Measurements from ENCODE around the gene NDUFV3.
A peak's percentile ranks its signal among the peaks of the same experiment; 100 is the strongest.

Gene NDUFV3

DNA sequence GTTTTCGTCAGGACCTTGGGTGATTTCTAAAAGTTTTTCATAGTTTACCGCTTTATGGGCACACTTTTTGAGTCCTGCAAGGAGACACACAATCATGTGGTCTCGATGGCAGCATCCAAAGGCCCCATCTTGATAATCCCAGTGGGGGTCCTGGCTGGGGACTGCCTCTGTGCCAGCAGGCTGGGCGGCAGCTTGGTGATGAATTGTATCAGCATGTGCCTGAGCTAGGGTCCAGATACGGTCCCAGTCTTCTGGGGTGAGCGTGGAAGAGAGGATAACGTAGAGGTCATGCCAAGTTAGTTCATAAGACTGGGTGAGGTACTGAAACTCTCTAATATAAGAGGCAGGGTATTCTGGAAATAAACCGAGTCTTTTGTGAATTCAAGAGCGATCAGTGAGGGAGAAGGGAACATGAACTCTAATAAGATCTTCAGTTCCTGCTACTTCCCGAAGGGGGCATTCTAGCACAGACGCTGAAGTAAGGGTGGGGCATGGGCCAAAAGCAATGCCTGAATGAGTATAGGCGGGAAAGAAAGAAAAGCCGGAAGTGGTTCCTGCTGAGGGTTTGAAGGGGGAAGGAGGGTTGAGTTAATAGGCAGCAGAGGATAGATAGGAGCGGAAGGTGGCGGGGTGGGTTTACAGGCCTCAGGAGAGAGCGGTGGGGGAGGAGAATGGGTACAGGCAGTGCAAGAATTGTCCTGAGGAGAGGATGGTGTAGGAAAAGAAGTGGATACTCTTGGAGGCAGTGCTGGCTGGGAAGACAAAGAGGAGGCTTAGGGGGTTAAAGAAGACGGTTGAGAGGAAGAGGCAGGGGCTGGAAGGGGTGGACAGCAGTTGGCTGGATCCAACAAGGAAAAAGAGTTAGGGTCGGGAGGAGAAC is 30.7 kb downstream of the NDUFV3 start (continued):
- TF ChIP-seq, protein P1, sequence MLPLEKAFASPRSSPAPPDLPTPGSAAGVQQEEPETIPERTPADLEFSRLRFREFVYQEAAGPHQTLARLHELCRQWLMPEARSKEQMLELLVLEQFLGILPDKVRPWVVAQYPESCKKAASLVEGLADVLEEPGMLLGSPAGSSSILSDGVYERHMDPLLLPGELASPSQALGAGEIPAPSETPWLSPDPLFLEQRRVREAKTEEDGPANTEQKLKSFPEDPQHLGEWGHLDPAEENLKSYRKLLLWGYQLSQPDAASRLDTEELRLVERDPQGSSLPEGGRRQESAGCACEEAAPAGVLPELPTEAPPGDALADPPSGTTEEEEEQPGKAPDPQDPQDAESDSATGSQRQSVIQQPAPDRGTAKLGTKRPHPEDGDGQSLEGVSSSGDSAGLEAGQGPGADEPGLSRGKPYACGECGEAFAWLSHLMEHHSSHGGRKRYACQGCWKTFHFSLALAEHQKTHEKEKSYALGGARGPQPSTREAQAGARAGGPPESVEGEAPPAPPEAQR (tag by site-specific recombination; IDR thresholded peaks at IDR 0.05), result no peak
- TF ChIP-seq ZEB2 (tag by site-specific recombination; IDR thresholded peaks at IDR 0.05) (peak; percentile 76; the same call in 1 of the 2 replicates), ZNF530 (tag by site-specific recombination; IDR thresholded peaks at IDR 0.05; ENCODE audit: low read depth) (no peak), ZNF366 (tag by site-specific recombination; conservative IDR thresholded peaks at IDR 0.05) (peak; percentile 97), MYNN (tag by site-specific recombination; IDR thresholded peaks at IDR 0.05; ENCODE audit: borderline replicate concordance) (no peak), KLF10 (tag by site-specific recombination; IDR thresholded peaks at IDR 0.05) (peak; percentile 66; the same call in 1 of the 2 replicates), ZNF658 (tag by site-specific recombination; IDR thresholded peaks at IDR 0.05) (no peak), ZNF211 (tag by site-specific recombination; IDR thresholded peaks at IDR 0.05; ENCODE audit: low read depth) (no peak), ZNF76 (tag by site-specific recombination; IDR thresholded peaks at IDR 0.05; ENCODE audit: borderline replicate concordance, low read depth) (peak; percentile 57), ZNF747 (tag by site-specific recombination; IDR thresholded peaks at IDR 0.05) (no peak), KLF8 (tag by site-specific recombination; IDR thresholded peaks at IDR 0.05) (peak; percentile 95), ZNF776 (tag by site-specific recombination; IDR thresholded peaks at IDR 0.05; ENCODE audit: borderline replicate concordance) (no peak), ZNF501 (tag by site-specific recombination; IDR thresholded peaks at IDR 0.05) (no peak), ZNF16 (tag by site-specific recombination; IDR thresholded peaks at IDR 0.05; ENCODE audit: low read depth) (no peak), ZNF221 (tag by site-specific recombination; IDR thresholded peaks at IDR 0.05; ENCODE audit: borderline replicate concordance) (no peak), ZNF548 (tag by site-specific recombination; IDR thresholded peaks at IDR 0.05) (no peak), SP3 (tag by site-specific recombination; IDR thresholded peaks at IDR 0.05) (peak; percentile 73), SCRT1 (tag by site-specific recombination; IDR thresholded peaks at IDR 0.05; ENCODE audit: borderline replicate concordance) (no peak), YY2 (tag by site-specific recombination; IDR thresholded peaks at IDR 0.05) (no peak), ZNF202 (tag by site-specific recombination; IDR thresholded peaks at IDR 0.05; ENCODE audit: borderline replicate concordance) (no peak), ZNF555 (tag by site-specific recombination; conservative IDR thresholded peaks at IDR 0.05) (no peak), ZNF169 (tag by site-specific recombination; IDR thresholded peaks at IDR 0.05) (no peak)
- TF ChIP-seq, protein P2, sequence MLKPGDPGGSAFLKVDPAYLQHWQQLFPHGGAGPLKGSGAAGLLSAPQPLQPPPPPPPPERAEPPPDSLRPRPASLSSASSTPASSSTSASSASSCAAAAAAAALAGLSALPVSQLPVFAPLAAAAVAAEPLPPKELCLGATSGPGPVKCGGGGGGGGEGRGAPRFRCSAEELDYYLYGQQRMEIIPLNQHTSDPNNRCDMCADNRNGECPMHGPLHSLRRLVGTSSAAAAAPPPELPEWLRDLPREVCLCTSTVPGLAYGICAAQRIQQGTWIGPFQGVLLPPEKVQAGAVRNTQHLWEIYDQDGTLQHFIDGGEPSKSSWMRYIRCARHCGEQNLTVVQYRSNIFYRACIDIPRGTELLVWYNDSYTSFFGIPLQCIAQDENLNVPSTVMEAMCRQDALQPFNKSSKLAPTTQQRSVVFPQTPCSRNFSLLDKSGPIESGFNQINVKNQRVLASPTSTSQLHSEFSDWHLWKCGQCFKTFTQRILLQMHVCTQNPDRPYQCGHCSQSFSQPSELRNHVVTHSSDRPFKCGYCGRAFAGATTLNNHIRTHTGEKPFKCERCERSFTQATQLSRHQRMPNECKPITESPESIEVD (tag by site-specific recombination; IDR thresholded peaks at IDR 0.05), result no peak
- TF ChIP-seq, protein P3, sequence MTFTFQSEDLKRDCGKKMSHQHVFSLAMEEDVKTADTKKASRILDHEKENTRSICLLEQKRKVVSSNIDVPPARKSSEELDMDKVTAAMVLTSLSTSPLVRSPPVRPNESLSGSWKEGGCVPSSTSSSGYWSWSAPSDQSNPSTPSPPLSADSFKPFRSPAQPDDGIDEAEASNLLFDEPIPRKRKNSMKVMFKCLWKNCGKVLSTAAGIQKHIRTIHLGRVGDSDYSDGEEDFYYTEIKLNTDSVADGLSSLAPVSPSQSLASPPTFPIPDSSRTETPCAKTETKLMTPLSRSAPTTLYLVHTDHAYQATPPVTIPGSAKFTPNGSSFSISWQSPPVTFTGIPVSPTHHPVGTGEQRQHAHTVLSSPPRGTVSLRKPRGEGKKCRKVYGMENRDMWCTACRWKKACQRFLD (tag by site-specific recombination; IDR thresholded peaks at IDR 0.05), result no peak
- TF ChIP-seq, protein P4, sequence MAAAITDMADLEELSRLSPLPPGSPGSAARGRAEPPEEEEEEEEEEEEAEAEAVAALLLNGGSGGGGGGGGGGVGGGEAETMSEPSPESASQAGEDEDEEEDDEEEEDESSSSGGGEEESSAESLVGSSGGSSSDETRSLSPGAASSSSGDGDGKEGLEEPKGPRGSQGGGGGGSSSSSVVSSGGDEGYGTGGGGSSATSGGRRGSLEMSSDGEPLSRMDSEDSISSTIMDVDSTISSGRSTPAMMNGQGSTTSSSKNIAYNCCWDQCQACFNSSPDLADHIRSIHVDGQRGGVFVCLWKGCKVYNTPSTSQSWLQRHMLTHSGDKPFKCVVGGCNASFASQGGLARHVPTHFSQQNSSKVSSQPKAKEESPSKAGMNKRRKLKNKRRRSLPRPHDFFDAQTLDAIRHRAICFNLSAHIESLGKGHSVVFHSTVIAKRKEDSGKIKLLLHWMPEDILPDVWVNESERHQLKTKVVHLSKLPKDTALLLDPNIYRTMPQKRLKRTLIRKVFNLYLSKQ (tag by site-specific recombination; IDR thresholded peaks at IDR 0.05; ENCODE audit: borderline replicate concordance), result no peak
- TF ChIP-seq, protein P5, sequence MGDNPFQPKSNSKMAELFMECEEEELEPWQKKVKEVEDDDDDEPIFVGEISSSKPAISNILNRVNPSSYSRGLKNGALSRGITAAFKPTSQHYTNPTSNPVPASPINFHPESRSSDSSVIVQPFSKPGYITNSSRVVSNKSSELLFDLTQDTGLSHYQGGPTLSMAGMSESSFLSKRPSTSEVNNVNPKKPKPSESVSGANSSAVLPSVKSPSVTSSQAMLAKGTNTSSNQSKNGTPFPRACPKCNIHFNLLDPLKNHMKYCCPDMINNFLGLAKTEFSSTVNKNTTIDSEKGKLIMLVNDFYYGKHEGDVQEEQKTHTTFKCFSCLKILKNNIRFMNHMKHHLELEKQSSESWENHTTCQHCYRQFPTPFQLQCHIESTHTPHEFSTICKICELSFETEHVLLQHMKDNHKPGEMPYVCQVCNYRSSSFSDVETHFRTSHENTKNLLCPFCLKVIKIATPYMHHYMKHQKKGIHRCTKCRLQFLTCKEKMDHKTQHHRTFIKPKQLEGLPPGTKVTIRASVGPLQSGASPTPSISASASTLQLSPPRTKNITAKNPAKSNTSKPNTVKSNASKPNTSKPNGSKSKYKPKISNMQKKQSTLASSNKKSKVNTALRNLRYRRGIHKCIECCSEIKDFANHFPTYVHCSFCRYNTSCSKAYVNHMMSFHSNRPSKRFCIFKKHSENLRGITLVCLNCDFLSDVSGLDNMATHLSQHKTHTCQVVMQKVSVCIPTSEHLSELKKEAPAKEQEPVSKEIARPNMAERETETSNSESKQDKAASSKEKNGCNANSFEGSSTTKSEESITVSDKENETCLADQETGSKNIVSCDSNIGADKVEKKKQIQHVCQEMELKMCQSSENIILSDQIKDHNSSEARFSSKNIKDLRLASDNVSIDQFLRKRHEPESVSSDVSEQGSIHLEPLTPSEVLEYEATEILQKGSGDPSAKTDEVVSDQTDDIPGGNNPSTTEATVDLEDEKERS (tag by site-specific recombination; IDR thresholded peaks at IDR 0.05), result no peak
- TF ChIP-seq, protein P6, sequence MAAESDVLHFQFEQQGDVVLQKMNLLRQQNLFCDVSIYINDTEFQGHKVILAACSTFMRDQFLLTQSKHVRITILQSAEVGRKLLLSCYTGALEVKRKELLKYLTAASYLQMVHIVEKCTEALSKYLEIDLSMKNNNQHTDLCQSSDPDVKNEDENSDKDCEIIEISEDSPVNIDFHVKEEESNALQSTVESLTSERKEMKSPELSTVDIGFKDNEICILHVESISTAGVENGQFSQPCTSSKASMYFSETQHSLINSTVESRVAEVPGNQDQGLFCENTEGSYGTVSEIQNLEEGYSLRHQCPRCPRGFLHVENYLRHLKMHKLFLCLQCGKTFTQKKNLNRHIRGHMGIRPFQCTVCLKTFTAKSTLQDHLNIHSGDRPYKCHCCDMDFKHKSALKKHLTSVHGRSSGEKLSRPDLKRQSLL (tag by site-specific recombination; IDR thresholded peaks at IDR 0.05), result no peak
- TF ChIP-seq, protein P7, sequence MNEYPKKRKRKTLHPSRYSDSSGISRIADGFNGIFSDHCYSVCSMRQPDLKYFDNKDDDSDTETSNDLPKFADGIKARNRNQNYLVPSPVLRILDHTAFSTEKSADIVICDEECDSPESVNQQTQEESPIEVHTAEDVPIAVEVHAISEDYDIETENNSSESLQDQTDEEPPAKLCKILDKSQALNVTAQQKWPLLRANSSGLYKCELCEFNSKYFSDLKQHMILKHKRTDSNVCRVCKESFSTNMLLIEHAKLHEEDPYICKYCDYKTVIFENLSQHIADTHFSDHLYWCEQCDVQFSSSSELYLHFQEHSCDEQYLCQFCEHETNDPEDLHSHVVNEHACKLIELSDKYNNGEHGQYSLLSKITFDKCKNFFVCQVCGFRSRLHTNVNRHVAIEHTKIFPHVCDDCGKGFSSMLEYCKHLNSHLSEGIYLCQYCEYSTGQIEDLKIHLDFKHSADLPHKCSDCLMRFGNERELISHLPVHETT (tag by site-specific recombination; IDR thresholded peaks at IDR 0.05), result peak; percentile 80
